Esophagus squamous epithelium (tissue), 5 donors: ENCODE data around the gene ENOX2. TPM values are rescaled to one million over a fixed set of nuclear protein-coding genes. Genes with fewer than 3 reads are reported as not detected.

Source experiments
- DNase-seq: peaks from one replicate; lab custom pipeline; 2025; lab: John Stamatoyannopoulos, UW
- H3K27ac ChIP-seq, 4 donors: fragments of 200-600 bp; sonication (generic); one replicate each; pipeline ENCODE4 v1.5.1; 2016 to 2019; ENCODE audit warnings: mild to moderate bottlenecking in 1 of 4
- H3K27me3 ChIP-seq, 4 donors: fragments of 200-600 bp; sonication (generic); 1 replicate in 3 of 4; 2 replicates in 1 of 4; pipeline versions ENCODE4 v1.5.1 to v1.6.0; 2017 to 2021; ENCODE audit warnings: antibody characterized with exemption in 1 of 4
- H3K36me3 ChIP-seq, 3 donors: fragments of 200-600 bp; sonication (generic); one replicate each; pipeline ENCODE4 v1.5.1; 2016 to 2019
- H3K4me1 ChIP-seq, 3 donors: fragments of 200-600 bp; sonication (generic); one replicate each; pipeline ENCODE4 v1.5.1; 2017 to 2019
- H3K4me3 ChIP-seq, 4 donors: fragments of 200-600 bp; sonication (generic); 1 replicate in 3 of 4; 2 replicates in 1 of 4; pipeline ENCODE4 v1.5.1; 2016 to 2019; ENCODE audit warnings: mild to moderate bottlenecking in 2 of 4, moderate library complexity in 1 of 4
- H3K9me3 ChIP-seq, 3 donors: fragments of 200-600 bp; sonication (generic); one replicate each; pipeline ENCODE4 v1.5.1; 2016 to 2019
- CTCF ChIP-seq, 6 experiments: fragments of 450-650 bp in 4 of 6; fragments of 200-600 bp in 2 of 6; sonication (generic) in 2 of 6; IDR thresholded peaks; one replicate each; pipeline ENCODE4 v1.5.1; 2016 to 2019; ENCODE audit warnings: antibody characterized with exemption in 6 of 6, mild to moderate bottlenecking in 4 of 6, moderate library complexity in 4 of 6
- POLR2A ChIP-seq, 4 donors: fragments of 450-650 bp; IDR thresholded peaks; one replicate each; pipeline ENCODE4 v1.6.1; 2017; ENCODE audit warnings: antibody characterized with exemption in 4 of 4, mild to moderate bottlenecking in 4 of 4, moderate library complexity in 3 of 4
- WGBS, 2 donors: methylation state at CpG; one replicate each; pipeline ENCODE4 v1.1.5; 2018; 5-methylcytosine and 5-hydroxymethylcytosine counted together
- intact Hi-C: fragments of 100-400 bp; cut with DNase I; formaldehyde crosslinking; loops from one replicate; pipeline ENCODE4 v1.15.0; 2022
- total RNA-seq, 4 donors: library from RNA; depleted of rRNA; stranded (reverse); fragments of >200 nt; gene quantifications; one replicate each; pipeline ENCODE4 v1.1.0, GENCODE V29; 2016
- donor health status: DM: yes; HTN: yes; CAD: no.

ENOX2 gene
- total RNA-seq, 4 donors from 2014 or later: 5.4 to 13.7 (median 11.4) TPM

DNA sequence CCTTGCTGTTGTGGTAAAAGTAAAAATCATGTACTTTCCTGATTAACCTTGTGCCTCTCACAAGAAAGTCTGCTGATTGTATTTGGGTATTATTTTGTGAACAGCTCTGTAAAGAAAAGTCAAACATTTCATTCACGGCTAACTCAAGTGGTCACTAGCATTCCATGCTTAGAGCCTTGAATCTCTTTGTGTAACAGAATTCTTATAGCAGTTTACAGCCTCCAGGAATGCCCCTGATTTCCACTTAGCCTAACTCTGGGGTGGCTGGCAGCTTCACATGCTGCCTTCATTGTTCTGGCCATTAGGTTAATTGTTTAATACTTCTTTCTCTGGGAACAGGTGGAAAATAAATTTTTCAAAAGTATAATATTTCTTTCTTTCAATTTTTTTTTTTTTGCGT lies 274.5 kb downstream of the ENOX2 start:
- no peak for DNase-seq
- intact Hi-C loops: no loop called here
- 68 to 84% methylated on average over 2 of the region's 2 CpGs for WGBS, 2 donors
- Histone ChIP-seq H3K27ac (no peak overlapping the region), H3K4me1 (no peaks in the 10 kb centered on the region), H3K9me3 (no peaks in the 10 kb centered on the region), H3K4me3 (no peak overlapping the region), H3K27me3 (no peaks in the 10 kb centered on the region), H3K36me3 (peaks cover 0 to 46% (median 0%) of the 10 kb centered on the region in 3 donors)
- TF ChIP-seq POLR2A (IDR thresholded peaks at IDR 0.05): no peak
- TF ChIP-seq CTCF (IDR thresholded peaks at IDR 0.05): no peak

DNA sequence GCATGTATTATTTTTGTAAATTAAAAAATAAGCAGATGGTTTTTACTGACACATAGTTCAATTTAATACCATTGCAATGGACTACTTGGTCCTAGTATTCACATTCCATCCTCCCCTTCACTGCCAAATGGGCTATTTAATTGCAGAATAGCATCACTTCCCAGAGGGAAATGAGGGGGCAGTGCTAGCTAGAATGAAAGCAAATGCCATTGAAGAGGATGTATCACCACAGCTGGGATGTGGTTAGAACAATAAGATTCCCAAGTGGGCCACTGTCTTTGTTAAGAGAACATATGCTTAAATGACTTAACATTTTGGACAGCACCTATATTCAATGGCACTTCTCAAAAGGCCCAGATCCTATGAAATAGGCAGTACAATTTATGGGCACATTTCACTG lies 276.5 kb downstream of the ENOX2 start:
- no peaks in the 10 kb centered on the region for H3K9me3 ChIP-seq
- intact Hi-C loops: no loop called here
- no peak overlapping the region for H3K27ac ChIP-seq
- H3K36me3 ChIP-seq: peaks cover 0 to 39% (median 0%) of the 10 kb centered on the region in 3 donors
- no peaks in the 10 kb centered on the region for H3K27me3 ChIP-seq
- no peaks in the 10 kb centered on the region for H3K4me1 ChIP-seq
- TF ChIP-seq POLR2A (IDR thresholded peaks at IDR 0.05) (no peak), CTCF (IDR thresholded peaks at IDR 0.05) (no peak)
- DNase-seq: no peak
- H3K4me3 ChIP-seq: no peak overlapping the region

GRCh38 chrX:130625386-130625785 lies 277.6 kb downstream of the ENOX2 start:
- WGBS, 2 donors: 78 to 83% methylated on average over 3 to 4 of the region's 6 CpGs

DNA sequence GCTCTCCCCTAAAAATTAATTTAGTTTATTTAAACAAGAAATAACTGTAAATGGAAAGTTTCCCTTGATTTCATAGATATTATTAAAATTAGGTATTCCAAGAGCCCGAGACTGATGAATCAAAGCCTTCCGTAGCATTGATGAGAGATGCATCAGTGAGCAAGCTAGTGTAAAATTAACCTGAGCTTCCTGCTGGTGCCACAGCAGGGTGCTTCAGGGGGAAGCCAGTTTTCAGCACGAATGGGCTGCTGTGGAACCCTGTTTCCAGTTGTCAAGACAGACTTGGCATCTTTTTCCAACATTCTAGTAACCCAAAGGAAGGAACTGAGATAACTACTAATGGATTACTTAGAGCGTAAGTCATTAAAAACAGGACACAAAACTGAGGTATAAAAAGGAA lies 279.5 kb downstream of the ENOX2 start:
- intact Hi-C loops: no loop called here
- Histone ChIP-seq H3K27ac (no peak overlapping the region), H3K27me3 (no peaks in the 10 kb centered on the region), H3K4me1 (no peaks in the 10 kb centered on the region), H3K36me3 (peaks cover 0 to 27% (median 0%) of the 10 kb centered on the region in 3 donors), H3K4me3 (no peak overlapping the region), H3K9me3 (no peaks in the 10 kb centered on the region)
- TF ChIP-seq POLR2A (IDR thresholded peaks at IDR 0.05): no peak
- TF ChIP-seq CTCF (IDR thresholded peaks at IDR 0.05): no peak
- WGBS, 2 donors: 67 to 80% methylated on average over 4 of the region's 4 CpGs
- DNase-seq: no peak

More at GRCh38 chrX:130625386-130625785, 277.6 kb downstream of the ENOX2 start:
- no peaks in the 10 kb centered on the region for H3K4me1 ChIP-seq
- no peaks in the 10 kb centered on the region for H3K9me3 ChIP-seq
- H3K36me3 ChIP-seq: peaks cover 0 to 28% (median 0%) of the 10 kb centered on the region in 3 donors
- no peaks in the 10 kb centered on the region for H3K27me3 ChIP-seq
- TF ChIP-seq POLR2A (IDR thresholded peaks at IDR 0.05): no peak
- no peak for TF ChIP-seq CTCF (IDR thresholded peaks at IDR 0.05)
- no peak overlapping the region for H3K4me3 ChIP-seq
- intact Hi-C loops: no loop called here
- H3K27ac ChIP-seq: no peak overlapping the region
- no peak for DNase-seq

DNA sequence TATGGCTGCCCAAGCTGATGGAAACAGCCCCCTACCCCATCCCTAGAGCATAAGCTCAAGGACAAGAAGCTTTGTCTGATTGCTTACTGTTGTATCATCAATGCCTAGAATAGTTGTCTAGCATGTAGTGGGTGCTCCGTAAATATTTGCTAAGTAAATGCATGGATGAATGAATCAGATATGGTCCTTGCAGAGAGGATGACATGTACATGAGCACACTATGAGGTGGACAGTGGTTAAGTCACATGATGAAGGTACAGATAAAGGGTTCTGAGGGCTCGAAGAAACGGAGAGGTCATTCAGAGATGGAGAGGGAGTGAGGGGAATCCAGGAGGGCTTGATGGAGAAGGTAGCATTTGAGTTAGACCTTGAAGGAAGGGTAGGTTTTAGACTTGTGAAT lies 287.1 kb downstream of the ENOX2 start:
- no peak for DNase-seq
- no peaks in the 10 kb centered on the region for H3K4me1 ChIP-seq
- intact Hi-C loops: no loop called here
- no peak overlapping the region for H3K27ac ChIP-seq
- no peaks in the 10 kb centered on the region for H3K27me3 ChIP-seq
- no peaks in the 10 kb centered on the region for H3K36me3 ChIP-seq
- no peaks in the 10 kb centered on the region for H3K9me3 ChIP-seq
- TF ChIP-seq POLR2A (IDR thresholded peaks at IDR 0.05): no peak
- no peak for TF ChIP-seq CTCF (IDR thresholded peaks at IDR 0.05)
- no peak overlapping the region for H3K4me3 ChIP-seq
- 88 to 90% methylated on average over 3 of the region's 3 CpGs for WGBS, 2 donors
